A204.1 (cell line): ENCODE data around the gene ARHGEF38.

Experiments
- FAIRE-seq: peaks from 2 replicates; lab custom pipeline; 2012; peaks lifted over from hg19 to GRCh38; lab: Jason Lieb, UNC

ARHGEF38 gene

DNA sequence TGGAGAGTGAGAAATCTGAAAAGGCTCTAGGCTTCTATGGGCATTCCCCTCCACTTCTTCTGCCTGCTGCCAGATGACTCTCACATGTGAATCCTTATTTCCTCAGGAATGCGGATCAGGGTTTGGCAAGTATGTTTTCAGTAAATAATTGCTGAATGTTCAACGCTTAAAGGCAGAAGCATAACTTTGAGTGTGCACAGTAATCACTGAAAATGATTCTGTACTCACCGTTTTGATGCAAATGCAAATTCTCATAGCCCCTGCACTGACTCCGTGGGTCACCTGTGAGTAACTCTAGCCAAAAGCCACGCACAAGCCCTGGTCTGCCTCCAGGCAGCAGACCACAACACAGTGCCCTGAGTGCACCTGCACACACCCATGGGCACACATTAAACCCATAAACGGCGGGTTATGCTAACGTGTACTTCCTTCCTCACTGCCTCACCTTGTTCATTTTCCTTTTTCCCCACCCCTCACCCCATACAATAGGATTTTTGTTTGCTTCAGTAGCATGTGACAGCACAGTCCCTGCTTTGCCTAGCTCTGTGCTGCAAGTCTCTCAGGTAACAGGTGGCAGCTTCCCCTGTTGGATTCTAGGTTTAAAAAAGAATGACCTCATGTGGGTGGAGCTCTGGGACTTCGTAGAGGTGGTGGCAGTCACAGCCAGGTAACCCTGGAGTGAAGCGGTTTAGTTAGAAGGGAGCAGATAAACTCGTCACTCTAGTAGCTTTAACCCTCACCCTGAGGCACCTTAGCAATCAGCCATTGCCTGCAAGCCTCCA, at the start of gene ARHGEF38:
Gene ARHGEF38, plus strand, starts transcription at position 656 of the 782 bp plus-strand sequence. CDS start 146 bp downstream, outside the sequence.
- FAIRE-seq: no peak

DNA sequence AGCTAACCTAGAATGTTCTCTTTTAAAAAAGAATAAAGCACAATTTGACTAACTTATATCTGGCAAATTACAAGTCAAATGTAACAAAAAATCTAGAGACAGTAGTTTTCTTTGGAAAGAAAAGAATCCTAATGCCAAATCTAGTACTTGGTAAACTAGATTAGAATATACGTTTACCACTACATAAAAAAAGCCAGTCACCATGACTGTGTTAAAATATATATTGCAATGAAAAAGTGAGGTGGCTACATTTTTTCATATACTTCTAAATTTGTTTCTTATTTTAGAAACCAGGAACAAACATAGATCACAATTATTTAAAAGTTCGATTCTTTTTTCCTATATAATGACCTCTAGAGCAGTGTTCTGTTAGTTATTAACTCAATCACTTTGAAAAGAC, 48.9 kb upstream of the ARHGEF38 start:
- FAIRE-seq: no peak

DNA sequence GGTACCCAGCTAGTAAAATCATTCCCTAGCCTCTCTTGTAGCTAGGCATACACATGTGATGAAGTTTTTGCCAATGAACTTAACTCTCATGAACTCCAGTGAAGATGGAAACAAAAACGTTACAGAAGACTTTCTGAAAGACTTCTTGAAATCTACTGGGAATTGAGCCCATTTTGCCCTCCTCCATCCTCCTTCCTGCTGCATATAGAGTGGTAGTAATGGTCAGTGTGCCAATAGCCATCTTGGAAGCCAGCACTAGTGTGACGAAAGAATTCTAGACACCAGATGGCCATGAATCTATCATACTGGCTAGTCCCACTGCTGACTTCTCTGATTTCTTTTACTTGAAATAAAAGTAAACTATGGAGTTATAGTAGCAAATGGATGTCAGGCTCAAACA, 47.7 kb upstream of the ARHGEF38 start:
- FAIRE-seq: no peak

DNA sequence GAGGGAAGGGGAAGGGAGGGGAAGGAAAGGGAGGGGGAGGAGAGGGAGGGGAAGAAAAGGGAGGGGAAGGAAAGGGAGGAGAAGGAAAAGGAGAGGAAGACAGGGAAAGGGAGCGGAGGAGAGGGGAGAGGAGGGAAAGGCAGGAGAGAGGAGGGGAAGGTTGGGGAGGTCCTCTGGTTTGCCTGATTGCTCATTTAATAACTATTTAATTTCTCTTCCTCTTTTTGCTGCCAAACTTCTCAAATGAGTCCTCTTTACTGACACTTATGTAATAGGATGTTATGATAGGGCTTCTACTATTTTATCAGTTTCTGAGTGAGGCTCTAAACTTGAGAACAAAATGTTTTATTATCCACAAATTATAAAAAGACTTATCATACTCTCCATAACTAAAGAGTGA, 43.1 kb upstream of the ARHGEF38 start:
- FAIRE-seq: no peak

GRCh38 chr4:105509714-105510113, 42.7 kb upstream of the ARHGEF38 start:
- no peak for FAIRE-seq

DNA sequence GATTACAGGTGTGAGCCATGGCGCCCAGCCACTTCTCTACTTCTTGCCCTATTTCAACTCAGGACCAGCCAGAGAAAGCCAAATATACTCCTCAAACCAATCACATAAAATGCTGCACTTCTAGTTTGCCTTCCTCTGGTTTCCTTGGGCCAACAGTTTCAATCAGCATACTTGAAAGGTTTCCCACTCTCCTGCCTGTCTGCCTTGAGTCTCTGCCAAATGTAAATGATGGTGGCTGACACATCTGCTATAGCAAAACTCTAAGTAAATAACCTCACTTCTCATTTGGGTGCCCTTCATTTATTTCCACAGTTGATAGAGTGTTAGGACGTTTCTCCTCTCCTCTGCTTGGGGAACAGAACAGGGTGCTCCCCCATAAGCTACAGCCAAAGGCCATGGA, 42.2 kb upstream of the ARHGEF38 start:
- FAIRE-seq: no peak

DNA sequence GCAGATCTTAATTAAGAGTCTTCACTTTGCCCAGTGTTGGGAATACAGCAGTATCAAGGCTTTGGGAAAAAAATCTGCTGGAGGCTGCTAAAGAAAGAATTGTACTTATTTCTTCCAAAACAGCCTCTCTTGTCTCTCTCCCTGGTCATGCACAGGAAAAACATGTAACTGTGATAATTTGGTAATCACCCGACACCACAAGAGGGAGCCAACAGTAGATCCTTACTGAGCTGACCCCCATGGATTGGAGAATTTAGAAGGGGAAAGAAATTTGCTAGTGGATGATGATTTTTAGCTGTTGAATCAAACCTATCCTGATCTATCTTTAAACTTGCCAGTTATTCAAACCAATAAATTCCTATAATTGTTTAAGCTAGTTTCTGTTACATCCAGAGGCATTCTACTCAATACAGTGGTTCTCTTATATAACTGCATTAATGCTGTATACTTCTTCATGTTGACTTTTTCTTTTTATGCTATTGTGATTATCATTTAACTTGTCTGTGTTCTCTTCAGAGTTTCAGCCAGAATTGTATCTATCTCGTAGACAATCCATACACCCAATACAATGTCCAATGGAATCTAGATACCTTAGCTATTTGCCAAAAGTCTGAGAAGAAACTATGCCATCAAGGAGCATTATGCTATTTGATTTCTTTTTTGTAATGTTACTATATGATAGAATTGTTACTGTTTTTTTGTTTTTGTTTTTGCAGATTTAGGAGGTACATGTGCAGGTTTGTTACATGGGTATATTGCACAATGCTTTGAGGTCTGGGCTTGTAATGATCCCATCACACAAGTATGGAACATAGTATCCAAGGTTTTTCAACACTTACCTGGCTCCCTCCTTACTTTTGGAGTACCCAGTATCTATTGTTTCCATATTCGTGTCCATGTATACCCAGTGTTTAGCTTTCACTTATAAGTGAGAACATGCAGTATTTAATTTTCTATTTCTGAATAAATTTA, 31.3 kb upstream of the ARHGEF38 start:
- FAIRE-seq: no peak

DNA sequence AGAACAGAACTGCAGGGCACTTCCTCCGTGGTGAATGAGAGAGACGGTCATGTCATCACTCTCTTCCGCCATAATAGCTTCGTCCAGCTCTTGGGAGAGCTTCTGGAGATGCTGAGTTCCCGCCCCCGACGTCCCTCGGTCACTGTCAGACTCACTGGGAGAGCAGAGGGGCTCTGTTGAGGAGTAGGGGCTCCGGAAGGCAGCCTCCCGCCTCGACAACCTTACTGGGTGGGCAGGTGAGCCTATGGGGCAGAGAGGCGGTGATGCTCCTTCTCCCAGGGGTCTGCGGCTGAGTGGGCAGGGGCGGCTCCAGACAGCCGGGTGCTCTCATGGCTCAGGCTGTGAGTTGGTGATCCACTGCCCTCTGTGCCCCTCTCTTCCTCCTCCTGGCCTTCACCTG, 25.8 kb upstream of the ARHGEF38 start:
- no peak for FAIRE-seq

- FAIRE-seq: no peak
Measured at GRCh38 chr4:105527081-105527480, 25.3 kb upstream of the ARHGEF38 start.

DNA sequence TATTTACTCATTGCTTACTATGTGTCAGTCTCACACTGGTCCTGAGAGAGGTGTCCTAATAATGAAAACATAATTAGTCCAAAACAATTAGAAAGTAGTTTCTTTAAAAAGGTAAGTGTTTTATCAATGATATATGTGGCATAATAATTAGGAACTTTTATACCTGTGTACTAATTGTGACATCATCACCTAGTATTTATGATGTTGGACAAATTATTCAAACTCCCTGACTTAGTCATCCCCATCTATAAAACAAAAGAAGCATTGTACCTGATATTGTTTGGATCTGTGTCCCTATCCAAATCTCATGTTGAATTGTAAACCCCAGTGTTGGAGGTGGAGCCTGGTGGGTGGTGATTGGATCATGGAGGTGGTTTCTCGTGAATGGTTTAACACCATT, 15.8 kb upstream of the ARHGEF38 start:
- no peak for FAIRE-seq

GRCh38 chr4:105541420-105541819, 11.0 kb upstream of the ARHGEF38 start:
- FAIRE-seq: no peak

- no peak for FAIRE-seq
Measured at GRCh38 chr4:105542039-105542438, 10.4 kb upstream of the ARHGEF38 start.

DNA sequence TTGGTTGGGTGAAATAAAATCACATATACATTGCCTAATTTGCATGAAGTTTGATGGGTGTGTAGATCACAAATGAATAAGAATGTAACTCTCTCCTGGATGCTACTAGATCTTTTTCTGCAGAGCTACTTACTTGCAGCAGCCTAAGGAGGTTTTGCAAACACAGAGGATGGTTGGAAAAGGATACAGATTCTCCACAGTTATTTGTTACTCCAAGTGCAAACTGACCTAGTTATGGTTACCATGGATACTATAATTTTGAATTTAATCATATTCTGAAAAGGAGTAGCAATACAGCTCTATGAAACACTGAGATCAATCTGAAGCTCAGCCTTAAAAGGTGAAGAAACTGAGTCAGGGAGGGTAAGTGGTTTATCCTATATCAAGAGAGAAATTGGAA, 9.1 kb upstream of the ARHGEF38 start:
- no peak for FAIRE-seq

GRCh38 chr4:105543881-105544280, 8.5 kb upstream of the ARHGEF38 start:
- FAIRE-seq: no peak

GRCh38 chr4:105544520-105545286, 7.7 kb upstream of the ARHGEF38 start:
- no peak for FAIRE-seq

GRCh38 chr4:105546086-105546485, 6.3 kb upstream of the ARHGEF38 start:
- FAIRE-seq: no peak

- FAIRE-seq: no peak
Measured at GRCh38 chr4:105547769-105548168, 4.7 kb upstream of the ARHGEF38 start.

DNA sequence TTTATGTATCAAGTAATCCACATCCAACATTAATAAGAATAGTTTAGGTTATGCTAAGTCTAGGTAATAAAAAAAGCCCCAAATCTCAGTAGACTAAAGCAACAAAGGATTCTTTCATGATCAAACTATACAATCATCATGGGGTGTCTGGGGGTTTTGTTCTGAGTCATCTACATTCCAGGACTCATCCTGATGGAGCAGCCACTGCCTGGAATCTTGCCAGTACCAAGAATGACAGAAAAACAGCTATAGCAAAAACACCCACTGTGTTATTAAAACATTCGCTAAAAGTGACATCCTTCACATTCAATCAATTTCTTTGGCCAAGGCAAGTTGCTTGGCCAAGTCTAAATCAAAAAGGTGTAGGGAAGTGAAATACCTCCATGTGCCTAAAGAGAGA, 3.9 kb upstream of the ARHGEF38 start:
- no peak for FAIRE-seq

DNA sequence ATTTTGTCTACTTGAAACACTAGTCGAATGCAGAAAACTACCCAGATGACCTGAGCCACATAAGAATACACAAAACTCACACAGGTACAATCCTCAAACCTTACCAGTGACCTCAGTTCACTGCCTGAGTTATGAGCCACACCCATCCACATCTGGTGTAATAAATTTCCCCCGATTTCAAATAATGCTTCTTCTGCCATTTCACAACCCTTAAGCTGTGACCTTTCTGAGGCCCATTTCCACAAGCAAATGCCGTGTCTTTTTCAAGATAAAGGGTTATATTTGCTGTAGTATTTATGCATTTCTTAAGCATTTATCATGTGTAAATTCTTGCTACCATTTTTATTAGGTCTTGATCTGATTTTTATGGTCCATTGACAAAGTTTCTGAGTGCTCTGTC, 1.8 kb upstream of the ARHGEF38 start:
- no peak for FAIRE-seq

DNA sequence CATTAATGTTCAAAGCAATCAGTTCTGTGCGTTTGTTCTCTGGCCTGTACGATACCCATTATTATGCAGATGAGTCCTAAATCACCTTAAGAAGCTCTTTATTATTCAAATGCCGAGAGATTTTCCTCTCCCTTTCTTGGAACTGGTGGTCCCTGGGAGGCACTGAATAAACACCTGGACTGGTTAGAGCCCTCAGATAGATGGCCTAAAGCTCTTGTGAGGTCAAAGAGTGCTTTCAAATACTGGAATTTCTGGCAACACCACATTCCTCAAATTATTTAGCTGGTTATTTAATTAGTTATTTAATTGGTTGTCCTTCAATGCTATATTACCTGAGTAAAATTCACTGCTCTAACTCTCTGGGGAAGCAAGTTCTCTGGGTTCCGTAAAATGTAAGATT, 3.0 kb downstream of the ARHGEF38 start:
- FAIRE-seq: no peak

- FAIRE-seq: no peak
Measured at GRCh38 chr4:105556206-105556605, 3.8 kb downstream of the ARHGEF38 start.

DNA sequence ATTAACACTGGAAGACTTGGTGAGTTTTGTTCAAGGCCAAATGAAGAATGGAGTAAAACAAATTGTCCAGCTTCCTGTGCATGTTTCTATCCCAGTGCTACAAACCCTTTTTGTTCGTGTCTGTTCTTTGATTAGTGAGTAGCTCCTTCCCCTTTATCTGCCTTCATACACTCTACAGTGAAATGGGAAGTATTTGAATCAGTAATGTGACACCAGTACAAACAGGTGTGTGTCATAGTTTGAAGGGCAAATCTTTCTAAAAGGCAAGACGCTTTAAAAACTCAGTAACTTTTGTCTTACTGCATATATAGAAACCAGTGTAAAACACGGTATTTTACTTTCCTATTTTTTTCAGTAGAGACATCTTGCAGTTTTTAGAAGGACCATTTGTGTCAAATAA, 5.9 kb downstream of the ARHGEF38 start:
- no peak for FAIRE-seq

DNA sequence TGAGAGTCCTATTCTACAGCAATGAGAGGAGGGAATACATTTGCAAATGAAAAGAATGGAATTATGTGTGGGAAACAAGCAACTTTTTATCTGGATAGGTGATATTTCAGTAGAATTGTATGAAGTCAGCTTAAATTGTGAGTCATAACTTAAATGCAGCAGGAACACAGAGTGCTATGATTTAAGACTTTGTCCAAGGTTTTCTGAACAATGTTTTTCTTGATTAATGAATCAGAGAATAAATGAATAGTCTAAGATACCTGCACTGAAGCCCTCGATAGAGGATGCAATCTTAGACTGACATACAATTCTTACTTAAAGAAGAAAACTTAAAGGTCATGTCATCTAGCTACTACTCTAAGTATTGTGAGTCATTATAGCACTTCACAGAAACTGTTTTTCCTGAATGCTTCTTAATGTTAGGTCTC, 8.0 kb downstream of the ARHGEF38 start:
- no peak for FAIRE-seq
